KOPT-K1 (cell line): ENCODE data around the gene MGMT.

Source experiments
- H3K27ac ChIP-seq: fragments of 200-600 bp; sonication (generic); 2 replicates; pipeline ENCODE4 v1.5.1; 2016; ENCODE audit warnings: antibody characterized with exemption, mild to moderate bottlenecking, low read depth, low read length; ENCODE audit not compliant: poor library complexity, severe bottlenecking
- H3K36me3 ChIP-seq: fragments of 200-600 bp; sonication (generic); 2 replicates; pipeline ENCODE4 v1.5.1; 2017; ENCODE audit warnings: antibody characterized with exemption, mild to moderate bottlenecking, low read length, moderate library complexity; ENCODE audit not compliant: insufficient read depth
- H3K9me3 ChIP-seq: fragments of 200-600 bp; sonication (generic); 2 replicates; pipeline ENCODE4 v1.5.1; 2017; ENCODE audit warnings: antibody characterized with exemption, low read length, mild to moderate bottlenecking; ENCODE audit not compliant: insufficient read depth, poor library complexity, severe bottlenecking

Gene MGMT

DNA sequence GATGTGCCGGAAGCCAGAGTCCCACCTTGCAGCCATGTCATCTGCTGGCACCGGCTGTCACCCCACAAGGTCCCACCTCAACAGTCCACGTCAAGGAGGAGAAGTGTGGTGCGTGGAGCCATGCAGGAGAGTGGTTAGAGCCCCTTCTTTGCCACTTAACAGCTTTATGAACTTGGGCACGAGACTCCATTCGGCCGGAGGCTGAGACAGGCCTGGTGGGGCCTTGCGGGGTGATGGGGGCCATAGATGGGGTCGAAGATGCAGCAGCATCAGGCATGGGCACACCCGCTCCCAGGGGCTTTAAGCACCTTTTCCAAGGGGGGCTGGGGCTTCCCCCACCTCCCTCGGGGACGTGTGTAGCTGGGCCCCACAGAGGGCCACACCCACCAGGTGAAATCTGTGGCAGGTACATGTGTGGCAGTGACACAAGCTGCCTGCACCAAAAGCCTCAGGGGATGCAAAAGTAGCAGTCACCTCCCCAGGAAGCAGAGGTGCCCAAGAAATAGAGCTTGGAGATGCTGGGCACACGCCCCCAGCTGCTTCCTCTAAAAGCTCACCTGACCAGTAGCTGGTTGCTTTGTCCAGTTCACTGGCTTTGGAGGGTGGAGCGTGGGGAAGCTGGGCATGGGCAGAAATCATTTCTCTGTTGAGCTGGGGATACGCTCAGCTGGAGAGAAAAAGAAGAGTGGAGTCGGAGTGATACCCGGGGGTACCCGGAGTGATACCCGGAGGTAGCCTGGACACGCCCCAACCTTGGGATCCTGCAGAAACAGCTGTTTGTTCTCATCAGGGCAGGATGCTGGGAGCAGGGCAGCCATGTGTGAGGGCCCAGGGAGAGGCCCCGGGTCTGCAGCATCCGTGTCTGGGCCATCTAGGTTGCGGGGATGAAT is 297.2 kb downstream of the MGMT start:
- Histone ChIP-seq H3K9me3 (no peaks in the 10 kb centered on the region), H3K27ac (no peak overlapping the region), H3K36me3 (peaks cover 7% of the 10 kb centered on the region; the same call in 1 of the 2 replicates)

DNA sequence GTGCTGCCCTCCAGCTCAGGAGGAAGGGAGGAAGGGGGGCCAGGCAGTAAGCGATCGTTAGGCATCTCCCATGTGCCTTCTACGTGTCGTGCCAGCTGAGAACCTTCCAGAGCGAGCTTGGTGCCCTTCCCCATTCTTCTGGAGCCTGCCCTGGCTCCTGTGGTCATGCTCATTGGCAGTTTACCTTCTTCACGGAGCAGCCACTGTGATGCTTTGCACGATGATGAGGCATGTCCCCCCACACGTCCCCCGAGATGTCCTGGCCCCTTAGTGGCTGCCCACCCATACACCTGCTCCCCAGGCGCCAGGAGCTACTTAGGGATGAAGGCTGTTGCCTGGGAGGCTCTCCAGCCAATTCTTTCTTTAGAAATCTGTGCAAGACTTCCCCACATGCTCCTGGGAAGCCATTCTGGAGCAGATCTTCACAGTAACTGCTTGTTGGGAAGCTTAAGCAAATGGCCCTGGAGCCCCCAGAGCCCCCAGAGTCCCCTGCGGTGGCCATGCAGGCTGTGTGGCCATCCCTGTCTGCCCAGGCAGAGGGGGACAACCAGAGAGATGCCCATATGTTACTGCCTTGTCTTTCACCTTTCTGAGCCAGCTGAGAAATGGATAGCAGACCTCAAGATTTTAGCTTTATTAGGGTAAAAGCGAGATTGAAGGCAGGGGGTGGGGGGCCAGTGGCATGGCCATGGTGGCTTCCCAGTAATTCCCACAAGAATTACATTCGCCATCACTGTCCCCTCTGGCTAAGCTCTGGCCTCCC is 298.0 kb downstream of the MGMT start:
- H3K36me3 ChIP-seq: peaks cover under 1% of the 10 kb centered on the region; the same call in 1 of the 2 replicates

DNA sequence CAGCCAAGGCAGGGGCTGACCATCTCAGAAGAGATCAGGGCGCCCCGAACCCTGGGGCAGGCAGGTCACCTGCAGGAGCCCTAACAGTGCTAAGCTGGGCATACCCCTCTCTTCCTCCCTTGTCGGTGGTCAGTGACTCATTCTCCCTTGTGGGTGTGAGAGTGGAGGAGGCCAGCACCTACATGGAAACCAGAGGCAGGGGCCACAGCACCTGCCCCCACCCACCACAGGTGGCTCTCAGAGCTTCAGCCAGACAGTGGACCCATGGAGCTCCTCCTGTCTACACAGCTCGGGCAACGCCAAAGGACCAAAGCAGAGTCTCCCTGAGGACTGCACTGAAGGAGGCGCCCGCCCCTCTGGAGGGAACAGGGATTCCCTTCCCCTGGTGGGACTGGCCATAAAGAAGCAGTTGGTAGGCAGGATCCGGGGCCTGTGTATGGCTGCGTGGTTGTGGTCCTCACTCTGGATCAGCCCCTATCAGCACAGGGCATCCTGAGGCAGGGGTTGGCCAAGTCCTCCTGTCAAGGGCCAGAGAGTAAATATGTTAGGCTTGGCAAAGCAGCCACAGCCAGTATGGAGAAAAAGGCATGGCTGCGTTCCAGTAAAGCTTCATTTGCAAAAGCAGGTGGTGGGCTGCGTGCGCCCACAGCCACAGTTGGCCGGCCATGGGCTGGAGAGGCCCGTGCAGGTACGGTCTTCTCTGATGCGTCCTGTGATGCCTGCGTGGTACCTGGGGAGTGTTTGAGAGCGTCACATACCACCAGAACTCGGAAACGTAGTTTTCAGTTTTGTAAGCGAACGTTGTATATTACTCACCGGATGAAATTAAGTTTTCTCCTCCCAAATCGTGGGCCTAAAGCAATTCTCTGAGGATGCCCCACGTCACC is 298.9 kb downstream of the MGMT start:
- no peaks in the 10 kb centered on the region; the same call in 1 of the 2 replicates for H3K36me3 ChIP-seq
- no peaks in the 10 kb centered on the region for H3K9me3 ChIP-seq
- no peak overlapping the region for H3K27ac ChIP-seq

More for the DNA sequence above, 298.0 kb downstream of the MGMT start:
- Histone ChIP-seq H3K27ac (no peak overlapping the region), H3K9me3 (no peaks in the 10 kb centered on the region)

DNA sequence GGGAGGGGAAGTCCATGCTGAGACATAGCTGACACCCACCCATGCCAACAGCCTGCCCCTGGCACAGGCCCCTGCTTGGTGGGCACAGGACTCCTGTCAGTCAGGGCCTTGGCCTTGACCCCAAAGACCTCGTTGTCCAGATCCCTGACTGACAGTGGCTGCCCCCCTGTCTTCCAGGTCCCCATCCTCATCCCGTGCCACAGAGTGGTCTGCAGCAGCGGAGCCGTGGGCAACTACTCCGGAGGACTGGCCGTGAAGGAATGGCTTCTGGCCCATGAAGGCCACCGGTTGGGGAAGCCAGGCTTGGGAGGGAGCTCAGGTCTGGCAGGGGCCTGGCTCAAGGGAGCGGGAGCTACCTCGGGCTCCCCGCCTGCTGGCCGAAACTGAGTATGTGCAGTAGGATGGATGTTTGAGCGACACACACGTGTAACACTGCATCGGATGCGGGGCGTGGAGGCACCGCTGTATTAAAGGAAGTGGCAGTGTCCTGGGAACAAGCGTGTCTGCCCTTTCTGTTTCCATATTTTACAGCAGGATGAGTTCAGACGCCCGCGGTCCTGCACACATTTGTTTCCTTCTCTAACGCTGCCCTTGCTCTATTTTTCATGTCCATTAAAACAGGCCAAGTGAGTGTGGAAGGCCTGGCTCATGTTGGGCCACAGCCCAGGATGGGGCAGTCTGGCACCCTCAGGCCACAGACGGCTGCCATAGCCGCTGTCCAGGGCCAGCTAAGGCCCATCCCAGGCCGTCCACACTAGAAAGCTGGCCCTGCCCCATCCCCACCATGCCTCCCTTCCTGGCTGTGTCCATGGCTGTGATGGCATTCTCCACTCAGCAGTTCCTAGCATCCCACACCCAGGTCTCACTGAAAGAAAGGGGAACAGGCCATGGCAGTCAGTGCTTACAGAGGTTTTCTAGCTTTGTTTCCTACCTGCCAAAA is 299.8 kb downstream of the MGMT start:
- Histone ChIP-seq H3K9me3 (no peaks in the 10 kb centered on the region), H3K27ac (no peak overlapping the region), H3K36me3 (no peaks in the 10 kb centered on the region; the same call in 1 of the 2 replicates)

DNA sequence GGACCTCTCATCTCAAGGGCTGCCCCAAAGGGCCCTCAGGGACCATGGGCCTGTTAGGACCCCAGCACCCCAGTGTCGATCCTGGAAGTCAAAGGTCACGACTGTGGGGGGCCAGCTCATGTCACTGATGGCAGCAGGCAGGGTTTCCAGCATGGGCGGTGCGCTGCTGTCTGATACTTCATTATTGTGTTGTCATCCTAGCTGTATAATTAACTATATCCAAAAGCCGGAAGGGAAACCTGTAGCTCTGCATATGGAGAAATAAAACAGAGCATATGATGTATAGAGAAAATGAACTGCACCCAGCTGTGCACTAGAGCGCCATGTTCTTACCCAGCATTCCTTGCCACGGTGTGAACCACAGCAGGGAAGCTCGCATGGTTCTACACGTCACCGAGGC is 300.7 kb downstream of the MGMT start:
- no peaks in the 10 kb centered on the region; the same call in 1 of the 2 replicates for H3K36me3 ChIP-seq
- no peak overlapping the region for H3K27ac ChIP-seq
- no peaks in the 10 kb centered on the region for H3K9me3 ChIP-seq

DNA sequence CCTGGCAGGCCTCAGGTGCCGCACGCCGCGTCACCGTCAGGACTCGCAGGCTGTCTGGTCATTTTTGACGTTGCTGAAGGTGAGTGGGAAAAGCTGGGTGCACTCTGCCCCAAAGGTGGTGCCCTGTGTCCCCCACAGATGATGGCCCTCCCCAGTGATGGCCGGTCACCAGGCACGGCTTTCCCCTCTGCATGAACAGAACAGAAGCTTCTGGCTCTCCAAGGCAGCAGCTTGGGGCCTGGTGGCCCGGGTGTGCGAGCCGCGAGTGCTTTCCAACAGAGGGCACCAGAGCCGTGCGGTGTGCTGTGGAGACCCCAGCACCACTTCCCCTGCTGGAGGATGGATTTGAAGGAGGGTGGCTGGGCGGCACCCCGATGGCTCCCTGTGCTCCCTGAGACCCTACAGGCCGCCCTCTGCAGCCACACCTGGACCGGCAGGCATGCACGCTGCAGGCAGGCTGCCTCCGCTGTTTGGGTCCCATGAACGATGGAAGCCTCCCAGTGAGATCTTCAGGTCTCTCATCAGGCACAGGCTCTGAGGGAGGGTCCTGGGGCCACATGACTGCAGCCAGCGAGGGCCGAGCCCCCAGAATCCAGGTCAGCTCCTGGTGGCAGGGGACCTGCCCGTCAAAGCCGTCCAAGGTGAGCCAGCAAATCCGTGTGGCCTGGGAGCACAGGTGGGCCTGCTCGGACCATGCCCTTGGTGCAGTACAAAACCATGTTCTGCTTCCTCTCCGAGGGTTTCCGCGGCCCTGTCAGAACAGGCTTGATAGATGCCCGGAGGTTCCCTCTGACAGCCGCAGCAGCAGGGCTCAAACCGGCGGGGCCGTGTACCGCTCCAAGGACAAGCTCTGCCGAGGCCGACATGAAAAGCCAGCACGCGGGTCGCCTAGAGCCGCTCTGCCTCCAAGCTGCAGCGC is 301.7 kb downstream of the MGMT start:
- H3K9me3 ChIP-seq: no peaks in the 10 kb centered on the region
- no peak overlapping the region for H3K27ac ChIP-seq
- no peaks in the 10 kb centered on the region; the same call in 1 of the 2 replicates for H3K36me3 ChIP-seq

DNA sequence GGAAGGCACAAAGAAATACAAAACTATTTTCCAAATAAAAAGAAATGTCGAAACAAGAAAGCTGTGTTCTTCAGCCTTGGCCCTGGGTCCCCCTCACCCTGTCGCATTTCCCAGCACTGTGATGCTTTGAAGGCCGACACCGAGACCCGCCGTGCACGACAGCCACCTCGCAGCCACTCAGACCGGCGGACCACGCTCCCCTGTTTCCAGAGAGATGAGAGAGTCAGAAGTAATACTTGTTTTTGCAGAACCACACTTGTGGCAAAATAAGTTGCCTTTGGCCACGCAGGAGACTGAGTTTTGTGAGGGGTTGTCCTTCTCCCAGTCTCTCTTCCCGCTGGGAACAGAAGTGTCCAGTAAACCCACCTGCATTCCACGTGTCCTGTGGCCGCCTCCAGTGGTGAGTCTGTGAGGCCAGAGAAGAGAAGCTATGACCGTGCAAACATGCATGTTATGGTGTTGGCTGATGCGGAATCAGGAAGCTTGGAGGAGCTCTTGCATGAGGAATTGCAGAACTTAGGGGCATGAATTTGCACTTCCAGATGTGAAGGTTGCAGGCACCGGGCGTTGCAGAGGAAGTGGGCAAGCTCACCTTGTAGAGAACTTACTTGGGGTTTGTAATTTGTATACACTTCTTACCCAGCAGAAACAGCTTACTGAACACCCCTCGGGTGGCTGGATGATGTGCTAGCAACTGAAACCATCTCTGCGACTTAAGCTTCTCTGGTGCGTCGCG is 302.5 kb downstream of the MGMT start:
- H3K9me3 ChIP-seq: no peaks in the 10 kb centered on the region
- H3K27ac ChIP-seq: no peak overlapping the region
- H3K36me3 ChIP-seq: no peaks in the 10 kb centered on the region; the same call in 1 of the 2 replicates

DNA sequence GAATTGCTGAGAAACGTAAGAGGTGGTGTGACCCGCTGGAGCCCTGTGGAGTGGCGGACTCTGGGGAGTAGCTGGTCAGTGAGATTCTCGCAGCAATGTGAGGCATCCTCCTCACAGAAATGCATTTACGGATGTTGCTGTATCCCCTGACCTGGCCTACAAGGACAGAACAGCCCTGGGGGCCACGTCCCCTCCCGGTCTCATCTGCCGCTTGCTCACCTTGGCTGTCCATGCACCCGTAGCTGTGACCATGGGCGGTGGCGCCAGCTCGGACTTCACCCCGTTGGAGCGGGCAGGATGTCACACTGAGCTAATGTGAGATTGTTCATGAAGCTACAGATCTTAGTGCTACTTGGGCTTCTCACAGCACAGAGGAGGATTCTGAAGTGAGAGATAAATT is 303.2 kb downstream of the MGMT start:
- no peaks in the 10 kb centered on the region; the same call in 1 of the 2 replicates for H3K36me3 ChIP-seq
- no peak overlapping the region for H3K27ac ChIP-seq
- no peaks in the 10 kb centered on the region for H3K9me3 ChIP-seq

DNA sequence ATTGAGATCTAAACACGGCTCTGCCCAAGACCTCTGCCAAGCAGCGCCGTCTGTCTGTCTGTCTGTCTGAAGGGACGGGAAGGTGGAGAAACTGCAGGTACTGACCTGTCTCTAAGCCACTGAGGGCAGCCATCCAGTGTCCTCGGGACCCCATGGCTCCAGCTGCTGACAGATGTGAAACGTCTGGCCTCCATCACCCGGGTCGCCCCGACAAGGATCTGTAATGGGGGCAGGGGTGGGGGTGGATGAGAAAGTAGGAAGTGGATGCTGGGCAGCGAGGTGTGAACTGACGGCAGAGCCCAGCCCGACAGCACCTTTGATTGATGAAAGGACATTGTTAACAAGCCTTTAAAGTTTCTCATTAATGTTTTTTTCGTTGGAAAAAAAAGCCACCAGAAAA is 304.0 kb downstream of the MGMT start:
- Histone ChIP-seq H3K9me3 (no peaks in the 10 kb centered on the region), H3K27ac (no peak overlapping the region), H3K36me3 (no peaks in the 10 kb centered on the region; the same call in 1 of the 2 replicates)

DNA sequence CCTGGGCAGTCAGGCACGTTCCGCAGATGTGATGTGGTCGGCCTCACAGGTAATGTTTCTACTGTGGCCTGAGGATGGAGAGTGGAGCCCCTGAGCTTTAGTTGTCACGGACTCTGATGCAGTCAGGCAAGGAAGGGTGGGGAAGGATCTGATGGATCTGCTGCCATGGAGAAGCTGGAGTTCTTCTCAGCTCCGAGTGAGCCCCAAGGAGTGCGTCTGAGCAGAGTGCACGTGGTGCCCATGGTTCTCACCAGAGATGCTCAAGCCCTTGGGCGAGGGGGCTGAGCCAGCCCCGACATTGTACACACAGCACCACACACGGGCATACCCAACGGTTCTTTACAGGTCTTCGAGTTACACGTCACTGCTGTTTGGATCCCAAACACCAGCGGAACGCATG is 304.5 kb downstream of the MGMT start:
- H3K36me3 ChIP-seq: no peaks in the 10 kb centered on the region; the same call in 1 of the 2 replicates
- no peaks in the 10 kb centered on the region for H3K9me3 ChIP-seq
- no peak overlapping the region for H3K27ac ChIP-seq

DNA sequence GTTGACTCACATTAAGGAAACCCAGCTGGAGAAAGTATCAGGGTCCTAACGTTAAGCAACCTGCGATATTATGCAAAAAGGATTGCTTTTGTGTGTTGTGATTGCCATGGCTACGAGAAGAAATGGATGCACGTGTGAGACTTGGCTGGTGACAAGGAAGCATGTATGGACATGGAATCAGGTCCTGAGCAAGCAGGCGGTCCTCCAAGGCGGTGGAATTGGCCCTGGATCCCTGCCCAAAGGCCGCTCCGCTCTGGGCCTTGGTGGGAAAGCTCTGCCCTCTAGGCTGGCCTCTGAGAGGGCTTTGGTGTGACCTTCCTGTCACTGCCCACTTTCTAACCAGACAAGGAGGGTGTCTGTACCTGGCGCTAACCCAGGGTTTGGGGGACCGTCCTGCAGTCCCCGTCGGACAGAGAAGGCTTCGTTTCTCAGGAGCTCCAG is 305.0 kb downstream of the MGMT start:
- no peak overlapping the region for H3K27ac ChIP-seq
- H3K36me3 ChIP-seq: no peaks in the 10 kb centered on the region; the same call in 1 of the 2 replicates
- no peaks in the 10 kb centered on the region for H3K9me3 ChIP-seq
